Spleen (tissue), 11 donors: ENCODE data around the gene CDYL2. TPM values are rescaled to one million over a fixed set of nuclear protein-coding genes. Genes with fewer than 3 reads are reported as not detected.

Experiments
- DNase-seq: peaks from one replicate; pipeline ENCODE4 v3.0.0-alpha.2; 2020
- H3K27ac ChIP-seq, 8 donors: fragments of 200-600 bp; sonication (generic) in 7 of 8; 1 replicate in 4 of 8; 2 replicates in 4 of 8; pipeline versions ENCODE4 v1.5.0 to v1.8.0; 2016 to 2021; ENCODE audit warnings: inconsistent platforms in 4 of 8, mild to moderate bottlenecking in 4 of 8, moderate library complexity in 1 of 8
- H3K27me3 ChIP-seq, 7 donors: fragments of 200-600 bp; sonication (generic) in 6 of 7; replicated peaks in 1 of 7; 1 replicate in 4 of 7; 2 replicates in 3 of 7; pipeline versions ENCODE4 v1.5.0 to v1.8.0; 2016 to 2021; ENCODE audit warnings: inconsistent platforms in 3 of 7, mild to moderate bottlenecking in 1 of 7
- H3K36me3 ChIP-seq, 6 donors: fragments of 200-600 bp; sonication (generic) in 5 of 6; 1 replicate in 4 of 6; 2 replicates in 2 of 6; pipeline versions ENCODE4 v1.5.0 to v1.8.0; 2016 to 2021; ENCODE audit warnings: inconsistent platforms in 2 of 6
- H3K4me1 ChIP-seq, 6 donors: fragments of 200-600 bp; sonication (generic) in 5 of 6; 1 replicate in 3 of 6; 2 replicates in 3 of 6; pipeline versions ENCODE4 v1.5.0 to v1.8.0; 2016 to 2021; ENCODE audit warnings: inconsistent platforms in 3 of 6
- H3K4me3 ChIP-seq, 8 donors: fragments of 200-600 bp; sonication (generic) in 7 of 8; 1 replicate in 4 of 8; 2 replicates in 4 of 8; pipeline versions ENCODE4 v1.5.0 to v1.8.0; 2016 to 2021; ENCODE audit warnings: inconsistent platforms in 4 of 8, mild to moderate bottlenecking in 4 of 8, moderate library complexity in 2 of 8
- H3K9me3 ChIP-seq, 8 donors: fragments of 200-600 bp; sonication (generic) in 7 of 8; 1 replicate in 4 of 8; 2 replicates in 4 of 8; pipeline versions ENCODE4 v1.5.0 to v1.8.0; 2016 to 2021; ENCODE audit warnings: inconsistent platforms in 4 of 8
- POLR2A ChIP-seq, 3 donors: fragments of 450-650 bp; IDR thresholded peaks; one replicate each; pipeline ENCODE4 v1.5.1; 2017; ENCODE audit warnings: antibody characterized with exemption in 3 of 3, mild to moderate bottlenecking in 1 of 3
- POLR2AphosphoS5 ChIP-seq, 3 donors: sonication (generic); formaldehyde crosslinking; IDR thresholded peaks; one replicate each; pipeline ENCODE4 v1.5.1; 2017; ENCODE audit warnings: antibody characterized with exemption in 3 of 3
- WGBS, 5 donors: extraction: QIAGEN DNeasy Blood & Tissue Kit in 3 of 5; methylation state at CpG; one replicate each; pipeline versions ENCODE4 v1.1.5 to v1.1.7; 2013 to 2018; 5-methylcytosine and 5-hydroxymethylcytosine counted together
- intact Hi-C: fragments of 100-400 bp; cut with DNase I; formaldehyde crosslinking; loops from one replicate; pipeline ENCODE4 v1.15.0; 2023; ENCODE audit warnings: low total_unique reads
- polyA plus RNA-seq, 3 donors: library from polyadenylated mRNA; stranded (reverse); fragments of 200-250 nt; gene quantifications; one replicate each; pipeline ENCODE4 v1.2.1, GENCODE V29; 2013
- total RNA-seq, 7 donors: library from RNA; depleted of rRNA in 3 of 7; stranded (reverse); fragments of >200 nt in 3 of 7; fragmentation: NEBNext Ultra II Directional in 4 of 7; extraction: Animal tissue kit (Norgen Biotek cat#: 25700) in 4 of 7; gene quantifications; one replicate each; pipeline versions ENCODE4 v1.1.0 to v1.2.1, GENCODE V29; 2016 to 2021
- TF ChIP-seq, protein P1 (sequence below), 11 experiments: fragments of 200-600 bp in 7 of 11; fragments of 450-650 bp in 4 of 11; sonication (generic) in 4 of 11; IDR thresholded peaks in 8 of 11; conservative IDR thresholded peaks in 3 of 11; 1 replicate in 7 of 11; 2 replicates in 4 of 11; pipeline versions ENCODE4 v1.4.0 to v1.8.0; 2016 to 2021; ENCODE audit warnings: antibody characterized with exemption in 11 of 11, inconsistent platforms in 4 of 11, mild to moderate bottlenecking in 1 of 11
- donor health status: healthy with polysubstance abuse.
- donor health status: DM: no; HTN: no; CAD: no; lungs with moderate emphysema.
- donor health status: DM: no; HTN: no; CAD: no.
- donor health status: Bipolar disorder and iron deficiency.
- donor health status: healthy.
- donor health status: DM: no; HTN: no; CAD: no.
- donor health status: DM: yes; HTN: yes; CAD: no.

CDYL2 gene
- total and polyA plus RNA-seq, 10 donors: 1.4 to 28.3 (median 12.5) TPM

DNA sequence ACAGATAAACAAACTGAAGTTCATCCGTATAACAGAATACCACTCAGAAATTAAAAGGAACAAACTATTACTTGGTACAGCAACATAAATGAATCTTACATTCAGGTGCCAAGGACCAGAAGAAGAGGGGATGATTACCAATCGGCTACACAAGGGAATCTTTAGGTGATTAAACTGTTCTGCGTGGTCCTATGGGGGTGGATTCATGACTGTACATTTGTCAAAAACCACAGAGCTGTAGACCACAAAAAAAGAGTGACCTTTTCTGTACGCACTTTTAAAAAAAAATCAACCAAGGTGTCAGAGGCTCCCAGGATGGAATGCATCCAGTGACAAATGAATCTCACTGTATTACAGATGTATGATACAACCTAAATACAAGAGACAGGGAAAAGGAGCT is 110.8 kb downstream of the CDYL2 start:
- H3K27me3 ChIP-seq: no peaks in the 10 kb centered on the region
- DNase-seq: no peak
- intact Hi-C loops: no loop called here
- no peak overlapping the region for H3K27ac ChIP-seq
- H3K4me3 ChIP-seq: no peak overlapping the region
- H3K9me3 ChIP-seq: peaks cover 0 to 14% (median 2%) of the 10 kb centered on the region in 8 donors
- peaks cover 0 to 25% (median 7%) of the 10 kb centered on the region in 6 donors for H3K4me1 ChIP-seq
- WGBS, 5 donors: 66 to 82% (median 71%) methylated on average over 4 of the region's 4 CpGs
- TF ChIP-seq POLR2AphosphoS5 (IDR thresholded peaks at IDR 0.05): no peak
- TF ChIP-seq POLR2A (IDR thresholded peaks at IDR 0.05): no peak
- TF ChIP-seq, protein P1, sequence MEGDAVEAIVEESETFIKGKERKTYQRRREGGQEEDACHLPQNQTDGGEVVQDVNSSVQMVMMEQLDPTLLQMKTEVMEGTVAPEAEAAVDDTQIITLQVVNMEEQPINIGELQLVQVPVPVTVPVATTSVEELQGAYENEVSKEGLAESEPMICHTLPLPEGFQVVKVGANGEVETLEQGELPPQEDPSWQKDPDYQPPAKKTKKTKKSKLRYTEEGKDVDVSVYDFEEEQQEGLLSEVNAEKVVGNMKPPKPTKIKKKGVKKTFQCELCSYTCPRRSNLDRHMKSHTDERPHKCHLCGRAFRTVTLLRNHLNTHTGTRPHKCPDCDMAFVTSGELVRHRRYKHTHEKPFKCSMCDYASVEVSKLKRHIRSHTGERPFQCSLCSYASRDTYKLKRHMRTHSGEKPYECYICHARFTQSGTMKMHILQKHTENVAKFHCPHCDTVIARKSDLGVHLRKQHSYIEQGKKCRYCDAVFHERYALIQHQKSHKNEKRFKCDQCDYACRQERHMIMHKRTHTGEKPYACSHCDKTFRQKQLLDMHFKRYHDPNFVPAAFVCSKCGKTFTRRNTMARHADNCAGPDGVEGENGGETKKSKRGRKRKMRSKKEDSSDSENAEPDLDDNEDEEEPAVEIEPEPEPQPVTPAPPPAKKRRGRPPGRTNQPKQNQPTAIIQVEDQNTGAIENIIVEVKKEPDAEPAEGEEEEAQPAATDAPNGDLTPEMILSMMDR (IDR thresholded peaks at IDR 0.05 in 8 of 11, conservative IDR thresholded peaks at IDR 0.05 in 3 of 11): no peak
- H3K36me3 ChIP-seq: no peaks in the 10 kb centered on the region

DNA sequence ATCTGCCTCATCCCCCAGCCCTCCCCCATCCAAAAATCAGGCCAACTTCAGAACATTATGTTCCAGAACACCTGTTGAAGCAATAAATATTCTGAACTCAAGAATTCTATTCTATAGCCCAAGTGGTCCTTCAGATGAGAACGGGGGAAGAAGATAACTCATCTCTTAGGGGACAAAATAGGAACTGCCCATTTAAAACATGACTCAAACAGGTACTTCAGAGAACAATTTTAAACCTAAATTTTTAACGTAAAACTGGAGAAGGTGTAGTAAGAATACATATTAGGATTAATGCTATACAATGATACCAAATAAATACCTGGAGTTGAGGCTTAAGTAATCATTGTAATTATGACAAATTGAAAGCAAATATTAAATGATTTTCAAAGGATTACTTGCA is 112.1 kb downstream of the CDYL2 start:
- no peak overlapping the region for H3K27ac ChIP-seq
- H3K36me3 ChIP-seq: no peaks in the 10 kb centered on the region
- TF ChIP-seq, protein P1 (IDR thresholded peaks at IDR 0.05 in 8 of 11, conservative IDR thresholded peaks at IDR 0.05 in 3 of 11): no peak
- TF ChIP-seq POLR2AphosphoS5 (IDR thresholded peaks at IDR 0.05): no peak
- TF ChIP-seq POLR2A (IDR thresholded peaks at IDR 0.05): no peak
- intact Hi-C loops: no loop called here
- H3K27me3 ChIP-seq: no peaks in the 10 kb centered on the region
- H3K4me3 ChIP-seq: no peak overlapping the region
- no peak for DNase-seq
- peaks cover 0 to 25% (median 7%) of the 10 kb centered on the region in 6 donors for H3K4me1 ChIP-seq
- 74 to 84% (median 78%) methylated on average over 2 of the region's 2 CpGs for WGBS, 5 donors
- H3K9me3 ChIP-seq: peaks cover 0 to 2% (median 0%) of the 10 kb centered on the region in 8 donors

DNA sequence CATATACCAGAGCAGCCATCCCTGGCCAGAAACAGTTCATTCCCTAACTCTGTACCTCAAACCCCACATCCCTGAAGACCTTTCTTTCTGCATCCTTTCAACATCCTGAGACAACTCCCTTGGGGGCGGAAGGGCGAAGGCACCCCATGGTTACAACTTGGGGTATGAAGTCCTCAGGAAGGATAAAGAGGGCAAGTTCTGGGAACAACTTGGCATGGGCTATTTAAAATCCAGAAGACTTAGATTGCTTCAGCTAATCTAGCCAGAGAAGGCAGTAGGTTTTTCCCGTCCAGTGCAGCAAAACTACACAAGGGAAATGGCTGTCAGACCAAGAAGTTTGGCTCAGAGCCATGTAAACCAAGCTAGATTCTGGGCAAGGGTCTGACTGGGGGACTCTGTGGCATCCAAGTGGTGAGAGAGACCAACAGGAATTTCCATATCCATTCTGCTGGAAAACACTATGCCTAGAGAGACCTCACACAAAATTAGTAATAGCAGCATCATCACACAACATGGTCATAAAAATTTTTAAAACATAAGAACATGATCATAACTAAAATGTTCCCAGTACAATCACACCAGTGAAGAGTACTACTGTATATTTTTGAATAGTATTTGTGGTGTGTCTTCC is 113.2 kb downstream of the CDYL2 start:
- WGBS, 5 donors: 85 to 98% (median 94%) methylated on average over 3 of the region's 3 CpGs
- TF ChIP-seq POLR2AphosphoS5 (IDR thresholded peaks at IDR 0.05) (no peak), POLR2A (IDR thresholded peaks at IDR 0.05) (no peak)
- TF ChIP-seq, protein P1 (IDR thresholded peaks at IDR 0.05 in 8 of 11, conservative IDR thresholded peaks at IDR 0.05 in 3 of 11): no peak

DNA sequence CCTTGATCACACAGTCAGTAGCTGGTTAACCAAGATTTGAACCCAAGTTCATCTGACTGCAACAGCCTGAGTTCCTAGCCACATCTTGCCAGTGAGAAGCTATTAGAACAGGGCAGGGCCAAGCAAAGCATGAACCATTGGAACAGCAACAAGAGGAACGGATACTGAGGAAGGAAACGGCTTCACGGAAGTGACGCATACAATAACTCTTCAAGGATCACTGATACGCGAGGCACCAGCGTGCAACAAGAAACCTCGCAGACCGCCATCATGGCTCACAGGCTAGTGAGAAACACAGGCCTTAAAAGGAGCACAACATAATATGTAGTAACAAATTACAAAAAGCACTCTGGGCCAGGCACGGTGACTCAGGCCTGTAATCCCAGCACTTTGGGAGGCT is 114.9 kb downstream of the CDYL2 start:
- intact Hi-C loops: no loop called here

More for the DNA sequence above, 113.2 kb downstream of the CDYL2 start:
- Histone ChIP-seq H3K4me3 (no peak overlapping the region), H3K4me1 (peaks cover 0 to 25% (median 7%) of the 10 kb centered on the region in 6 donors), H3K27me3 (no peaks in the 10 kb centered on the region), H3K9me3 (no peaks in the 10 kb centered on the region), H3K27ac (no peak overlapping the region), H3K36me3 (no peaks in the 10 kb centered on the region)
- intact Hi-C loops: no loop called here
- no peak for DNase-seq

More for the DNA sequence above, 114.9 kb downstream of the CDYL2 start:
- Histone ChIP-seq H3K27ac (no peak overlapping the region), H3K36me3 (peaks cover 0 to 7% (median under 1%) of the 10 kb centered on the region in 6 donors), H3K9me3 (no peaks in the 10 kb centered on the region), H3K27me3 (no peaks in the 10 kb centered on the region), H3K4me3 (no peak overlapping the region), H3K4me1 (peaks cover 0 to 24% (median 7%) of the 10 kb centered on the region in 6 donors)
- TF ChIP-seq POLR2A (IDR thresholded peaks at IDR 0.05) (no peak), POLR2AphosphoS5 (IDR thresholded peaks at IDR 0.05) (no peak)
- TF ChIP-seq, protein P1 (IDR thresholded peaks at IDR 0.05 in 8 of 11, conservative IDR thresholded peaks at IDR 0.05 in 3 of 11): no peak
- DNase-seq: no peak
- WGBS, 5 donors: 59 to 77% (median 72%) methylated on average over 10 of the region's 10 CpGs
